Measurements from ENCODE around the gene PRKG1. TPM values are rescaled to one million over a fixed set of nuclear protein-coding genes. Genes with fewer than 3 reads are reported as not detected.

The PRKG1 gene
- polyA plus RNA-seq, 3 donors, result not detected

- no peak overlapping the region for H3K4me2 ChIP-seq (replicated peaks; ENCODE audit: extremely low read depth, low read length, poor library complexity, severe bottlenecking)
- H3K9ac ChIP-seq (ENCODE audit: insufficient read depth, low read length, poor library complexity, severe bottlenecking), result no peak overlapping the region
Measured at GRCh38 chr10:52078397-52078937, 1004.2 kb downstream of the PRKG1 start.

GRCh38 chr10:52082307-52082706 lies 1008.0 kb downstream of the PRKG1 start:
- H3K4me1 Mint-ChIP-seq, result no peaks in the 10 kb centered on the region
- no peaks in the 10 kb centered on the region for H4K20me1 ChIP-seq (ENCODE audit: insufficient read depth, low read length)
- no peak overlapping the region for H3K27ac Mint-ChIP-seq
- H3K4me3 Mint-ChIP-seq, result no peak overlapping the region
- no peaks in the 10 kb centered on the region for H3K27me3 ChIP-seq (ENCODE audit: control insufficient read depth in 2 of 2, insufficient read depth in 2 of 2, low read length in 2 of 2)
- H3K9ac ChIP-seq (ENCODE audit: insufficient read depth, low read length, poor library complexity, severe bottlenecking), result no peak overlapping the region
- H3K36me3 Mint-ChIP-seq, result no peaks in the 10 kb centered on the region
- DNase-seq, result no peak
- H3K27ac ChIP-seq (ENCODE audit: low read depth in 1 of 2, low read length in 2 of 2), result no peak overlapping the region
- peaks cover 0 to 2% (median 0%) of the 10 kb centered on the region in 3 donors for H3K27me3 Mint-ChIP-seq (ENCODE audit: low read depth in 3 of 3)
- no peak overlapping the region for H2AFZ ChIP-seq (ENCODE audit: insufficient read depth, low read depth, low read length, poor library complexity, severe bottlenecking)
- no peaks in the 10 kb centered on the region for H3K79me2 ChIP-seq (ENCODE audit: insufficient read depth, low read length)
- no peak overlapping the region for H3K4me3 ChIP-seq (replicated peaks in 1 of 3; ENCODE audit: low read depth in 2 of 3, low read length in 3 of 3)
- H3K4me2 ChIP-seq (replicated peaks; ENCODE audit: extremely low read depth, low read length, poor library complexity, severe bottlenecking), result no peak overlapping the region
- H3K9me3 Mint-ChIP-seq, result peaks cover 0 to 7% (median 1%) of the 10 kb centered on the region in 7 donors
- H3K9me3 ChIP-seq (replicated peaks in 1 of 2; ENCODE audit: control insufficient read depth in 1 of 2, insufficient read depth in 1 of 2, low read length in 2 of 2), result no peaks in the 10 kb centered on the region
- H3K4me1 ChIP-seq (ENCODE audit: control insufficient read depth in 1 of 2, insufficient read depth in 2 of 2, low read length in 2 of 2), result no peaks in the 10 kb centered on the region
- WGBS (ENCODE audit: insufficient coverage), result no CpG with 5 or more reads among the region's 1 CpG
- TF ChIP-seq CTCF (IDR thresholded peaks at IDR 0.05), result no peak
- intact Hi-C loops (cut with micrococcal nuclease), result no loop called here
- no peaks in the 10 kb centered on the region for H3K36me3 ChIP-seq (replicated peaks in 1 of 2; ENCODE audit: control insufficient read depth in 1 of 2, insufficient read depth in 2 of 2, low read length in 2 of 2)

More at GRCh38 chr10:52078397-52078937, 1004.2 kb downstream of the PRKG1 start:
- Mint-ChIP-seq H3K27me3 (ENCODE audit: low read depth in 3 of 3) (no peaks in the 10 kb centered on the region), H3K4me3 (no peak overlapping the region), H3K4me1 (no peaks in the 10 kb centered on the region), H3K9me3 (peaks cover 0 to 7% (median 2%) of the 10 kb centered on the region in 7 donors), H3K36me3 (no peaks in the 10 kb centered on the region), H3K27ac (no peak overlapping the region)
- no CpG with 5 or more reads among the region's 2 CpGs for WGBS (ENCODE audit: insufficient coverage)
- Histone ChIP-seq H3K79me2 (ENCODE audit: insufficient read depth, low read length) (no peaks in the 10 kb centered on the region), H3K4me1 (ENCODE audit: control insufficient read depth in 1 of 2, insufficient read depth in 2 of 2, low read length in 2 of 2) (no peaks in the 10 kb centered on the region), H4K20me1 (ENCODE audit: insufficient read depth, low read length) (no peaks in the 10 kb centered on the region), H3K27me3 (ENCODE audit: control insufficient read depth in 2 of 2, insufficient read depth in 2 of 2, low read length in 2 of 2) (no peaks in the 10 kb centered on the region), H3K9me3 (replicated peaks in 1 of 2; ENCODE audit: control insufficient read depth in 1 of 2, insufficient read depth in 1 of 2, low read length in 2 of 2) (peaks cover 0 to 5% of the 10 kb centered on the region in 2 donors), H3K27ac (ENCODE audit: low read depth in 1 of 2, low read length in 2 of 2) (no peak overlapping the region), H2AFZ (ENCODE audit: insufficient read depth, low read depth, low read length, poor library complexity, severe bottlenecking) (no peak overlapping the region), H3K36me3 (replicated peaks in 1 of 2; ENCODE audit: control insufficient read depth in 1 of 2, insufficient read depth in 2 of 2, low read length in 2 of 2) (no peaks in the 10 kb centered on the region), H3K4me3 (replicated peaks in 1 of 3; ENCODE audit: low read depth in 2 of 3, low read length in 3 of 3) (no peak overlapping the region)
- intact Hi-C loops (cut with micrococcal nuclease), result no loop called here
- no peak for DNase-seq
- no peak for TF ChIP-seq CTCF (IDR thresholded peaks at IDR 0.05)
